GM12875 (cell line): ENCODE data around the gene METTL15.
A peak's percentile ranks its signal among the peaks of the same experiment; 100 is the strongest.
"Not testable (repeated sequence)": the region's sequence is repeated elsewhere in the genome, so short reads cannot be mapped to it uniquely, and the experiment has no call there.

Source experiments
- H3K4me3 ChIP-seq: one replicate; pipeline ENCODE4 v1.5.1; 2011; ENCODE audit warnings: low read depth, low read length, control low read depth
- TF ChIP-seq, protein P1 (sequence below): IDR thresholded peaks from 2 replicates; pipeline ENCODE4 v1.5.1; 2011; ENCODE audit warnings: low read depth, mild to moderate bottlenecking, control low read depth, inconsistent platforms, low read length, moderate library complexity, borderline replicate concordance; ENCODE audit not compliant: insufficient read depth

The METTL15 gene, protein sequence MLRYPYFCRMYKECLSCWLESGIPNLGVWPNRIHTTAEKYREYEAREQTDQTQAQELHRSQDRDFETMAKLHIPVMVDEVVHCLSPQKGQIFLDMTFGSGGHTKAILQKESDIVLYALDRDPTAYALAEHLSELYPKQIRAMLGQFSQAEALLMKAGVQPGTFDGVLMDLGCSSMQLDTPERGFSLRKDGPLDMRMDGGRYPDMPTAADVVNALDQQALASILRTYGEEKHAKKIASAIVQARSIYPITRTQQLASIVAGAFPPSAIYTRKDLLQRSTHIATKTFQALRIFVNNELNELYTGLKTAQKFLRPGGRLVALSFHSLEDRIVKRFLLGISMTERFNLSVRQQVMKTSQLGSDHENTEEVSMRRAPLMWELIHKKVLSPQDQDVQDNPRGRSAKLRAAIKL

DNA sequence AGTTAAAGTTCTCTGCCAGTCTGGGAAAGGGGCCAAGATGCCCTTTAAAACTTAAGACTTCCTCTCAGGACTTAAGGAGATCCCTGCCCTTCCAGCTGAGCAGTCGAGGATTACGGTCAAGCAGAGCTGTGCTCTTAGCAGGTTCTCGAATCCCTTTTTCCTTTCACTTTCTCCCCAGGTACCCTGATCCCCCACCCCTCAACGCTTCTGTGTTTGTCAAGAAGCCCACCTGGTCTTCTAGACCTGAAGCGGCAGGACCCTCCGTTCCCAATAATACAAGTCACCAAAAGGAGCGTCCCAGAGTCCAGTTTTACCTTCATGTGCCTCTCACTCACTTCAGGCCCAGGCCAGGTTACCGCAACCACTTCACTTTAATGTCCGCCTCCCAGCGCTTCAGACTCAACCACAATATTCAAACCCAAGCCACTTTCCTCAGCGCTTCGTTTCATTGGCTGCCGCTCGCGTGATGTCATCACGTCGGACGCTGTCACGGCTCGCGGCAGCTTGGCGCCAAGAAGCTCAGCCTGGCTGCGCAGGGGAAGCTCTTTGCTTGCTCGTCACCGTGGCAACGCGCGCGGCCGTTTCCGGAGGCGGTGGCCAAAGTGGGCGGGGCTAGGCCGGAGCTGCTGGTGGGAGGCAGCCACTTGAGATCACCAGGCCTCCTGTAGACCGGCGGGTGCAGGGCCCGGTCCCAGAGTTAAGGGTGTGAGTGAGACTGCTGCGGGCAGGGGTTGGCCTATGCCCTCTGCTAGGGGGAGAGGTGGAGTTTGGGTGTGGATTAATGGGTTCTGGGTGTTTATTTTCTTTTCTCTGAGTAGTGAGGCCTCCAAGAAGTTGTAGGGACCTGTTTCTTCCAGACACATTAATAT lies at the start of gene METTL15, which contains the start of gene KIF18A:
Gene METTL15, plus strand, starts transcription at position 639 of the 869 bp plus-strand sequence. CDS start 4,947 bp downstream, outside the sequence.
Gene KIF18A, minus strand, starts transcription at position 407 of the 869 bp plus-strand sequence. CDS start 10,209 bp downstream, outside the sequence.
- TF ChIP-seq, protein P1, sequence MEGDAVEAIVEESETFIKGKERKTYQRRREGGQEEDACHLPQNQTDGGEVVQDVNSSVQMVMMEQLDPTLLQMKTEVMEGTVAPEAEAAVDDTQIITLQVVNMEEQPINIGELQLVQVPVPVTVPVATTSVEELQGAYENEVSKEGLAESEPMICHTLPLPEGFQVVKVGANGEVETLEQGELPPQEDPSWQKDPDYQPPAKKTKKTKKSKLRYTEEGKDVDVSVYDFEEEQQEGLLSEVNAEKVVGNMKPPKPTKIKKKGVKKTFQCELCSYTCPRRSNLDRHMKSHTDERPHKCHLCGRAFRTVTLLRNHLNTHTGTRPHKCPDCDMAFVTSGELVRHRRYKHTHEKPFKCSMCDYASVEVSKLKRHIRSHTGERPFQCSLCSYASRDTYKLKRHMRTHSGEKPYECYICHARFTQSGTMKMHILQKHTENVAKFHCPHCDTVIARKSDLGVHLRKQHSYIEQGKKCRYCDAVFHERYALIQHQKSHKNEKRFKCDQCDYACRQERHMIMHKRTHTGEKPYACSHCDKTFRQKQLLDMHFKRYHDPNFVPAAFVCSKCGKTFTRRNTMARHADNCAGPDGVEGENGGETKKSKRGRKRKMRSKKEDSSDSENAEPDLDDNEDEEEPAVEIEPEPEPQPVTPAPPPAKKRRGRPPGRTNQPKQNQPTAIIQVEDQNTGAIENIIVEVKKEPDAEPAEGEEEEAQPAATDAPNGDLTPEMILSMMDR = no peak
- peak within 1 kb of the TSS; percentile 85 for H3K4me3 ChIP-seq

DNA sequence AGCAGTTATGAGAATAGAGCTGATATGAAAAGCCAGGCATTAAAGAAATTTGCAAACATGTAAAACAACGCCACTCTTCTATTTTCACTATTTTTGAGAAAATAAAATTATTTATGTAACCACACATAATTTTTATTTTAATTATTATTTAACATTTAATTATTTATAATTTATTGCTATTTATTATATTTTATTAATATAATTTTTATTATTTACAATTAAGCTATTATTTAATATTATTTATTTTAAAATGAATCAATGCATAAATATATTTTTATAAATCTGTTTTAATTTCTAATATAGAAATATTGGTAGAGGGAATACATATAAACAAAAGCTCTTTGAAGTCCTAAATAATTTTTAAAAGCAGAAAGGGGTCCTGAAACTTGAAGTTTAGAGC lies 36.9 kb upstream of the METTL15 start:
- TF ChIP-seq, protein P1 = no peak

DNA sequence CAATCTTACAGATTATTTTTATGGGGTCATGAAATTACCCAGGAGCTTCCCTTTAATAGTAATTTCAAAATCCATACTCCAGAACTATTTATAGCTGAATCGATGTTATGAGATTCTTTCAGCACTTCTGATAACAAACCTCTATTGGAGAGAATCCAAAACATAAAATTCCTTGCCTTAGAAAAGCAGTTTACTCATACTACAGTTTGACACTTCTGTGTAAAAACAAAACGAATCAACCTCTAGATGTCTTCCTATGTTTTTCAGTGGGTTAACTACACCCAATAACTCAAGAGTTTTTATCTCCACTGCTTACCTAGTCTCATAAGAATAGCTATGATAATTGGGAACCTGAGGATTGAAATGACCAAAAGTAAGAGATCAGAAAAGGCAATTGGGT lies 35.9 kb upstream of the METTL15 start:
- H3K4me3 ChIP-seq = no peak overlapping the region
- TF ChIP-seq, protein P1 = no peak

More for the DNA sequence above, 36.9 kb upstream of the METTL15 start:
- H3K4me3 ChIP-seq = no peak overlapping the region

DNA sequence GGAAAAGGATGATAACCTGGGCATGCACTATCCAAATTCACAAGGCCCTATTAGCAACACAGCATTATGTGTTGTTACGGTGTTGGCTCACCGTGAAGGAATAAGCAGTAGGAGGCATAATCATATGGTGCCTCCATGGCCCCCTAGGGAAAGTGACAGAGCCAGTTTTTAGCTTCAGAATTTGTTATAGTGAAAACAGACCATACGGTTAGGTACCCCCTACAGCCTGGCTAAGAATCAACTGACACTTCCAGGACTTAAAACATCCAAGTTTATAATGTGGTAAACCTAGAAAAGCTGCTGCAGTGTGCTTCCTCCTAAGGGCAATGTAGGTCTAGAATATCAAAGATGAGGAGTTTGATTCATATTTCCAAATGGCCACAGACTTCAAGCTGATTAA lies 30.7 kb upstream of the METTL15 start:
- no peak overlapping the region for H3K4me3 ChIP-seq
- TF ChIP-seq, protein P1 = no peak

DNA sequence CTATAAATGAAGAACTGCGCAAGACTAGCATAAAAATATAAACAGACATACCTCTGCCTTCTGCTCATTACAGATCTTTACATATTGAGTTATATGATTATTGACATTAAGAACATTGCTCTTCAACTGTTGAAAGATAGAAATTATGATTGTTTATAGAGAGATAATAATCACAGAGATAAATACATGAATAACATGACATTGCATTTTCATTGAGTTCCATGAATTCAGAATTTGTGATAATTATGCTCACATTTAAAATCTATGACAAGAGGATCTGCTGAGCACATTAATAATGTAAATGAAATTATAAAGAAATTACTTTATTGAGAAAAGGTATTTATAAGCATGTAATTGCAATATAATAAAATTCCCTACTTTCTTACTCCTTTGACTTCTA lies 25.1 kb upstream of the METTL15 start:
- H3K4me3 ChIP-seq = no peak overlapping the region
- TF ChIP-seq, protein P1 = no peak

DNA sequence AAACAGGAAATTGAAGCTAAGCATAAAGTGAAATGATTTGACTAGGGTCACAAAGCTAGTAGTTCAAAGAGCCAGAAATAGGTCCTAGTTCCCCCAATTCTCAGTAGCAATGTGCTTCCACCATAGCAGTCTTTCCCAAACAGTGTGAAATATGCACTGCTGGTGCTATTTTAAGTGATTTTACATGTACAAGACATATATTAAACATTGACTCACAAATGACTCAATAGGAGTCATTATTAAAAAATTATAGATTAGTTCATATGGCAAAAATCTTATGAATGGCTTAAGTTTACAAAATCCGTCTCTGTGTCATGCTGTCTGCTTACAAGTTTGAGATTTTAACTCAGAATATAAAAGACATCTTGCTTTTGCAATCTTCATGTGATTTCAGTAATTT lies 21.6 kb upstream of the METTL15 start:
- H3K4me3 ChIP-seq = no peak overlapping the region
- TF ChIP-seq, protein P1 = no peak

DNA sequence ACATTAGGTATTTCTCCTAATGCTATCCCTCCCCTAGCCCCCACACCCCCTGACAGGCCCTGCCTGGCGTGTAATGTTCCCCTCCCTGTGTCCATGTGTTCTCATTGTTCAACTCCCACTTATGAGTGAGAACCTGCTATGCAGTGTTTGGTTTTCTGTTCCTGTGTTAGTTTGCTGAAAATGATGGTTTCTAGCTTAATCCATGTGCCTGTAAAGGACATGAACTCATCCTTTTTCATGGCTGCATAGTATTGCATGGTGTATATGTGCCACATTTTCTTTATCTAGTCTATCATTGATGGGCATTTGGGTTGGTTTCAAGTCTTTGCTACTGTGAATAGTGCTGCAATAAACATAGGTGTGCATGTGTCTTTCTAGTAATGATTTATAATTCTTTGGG lies 21.0 kb upstream of the METTL15 start:
- not testable (repeated sequence) for H3K4me3 ChIP-seq

DNA sequence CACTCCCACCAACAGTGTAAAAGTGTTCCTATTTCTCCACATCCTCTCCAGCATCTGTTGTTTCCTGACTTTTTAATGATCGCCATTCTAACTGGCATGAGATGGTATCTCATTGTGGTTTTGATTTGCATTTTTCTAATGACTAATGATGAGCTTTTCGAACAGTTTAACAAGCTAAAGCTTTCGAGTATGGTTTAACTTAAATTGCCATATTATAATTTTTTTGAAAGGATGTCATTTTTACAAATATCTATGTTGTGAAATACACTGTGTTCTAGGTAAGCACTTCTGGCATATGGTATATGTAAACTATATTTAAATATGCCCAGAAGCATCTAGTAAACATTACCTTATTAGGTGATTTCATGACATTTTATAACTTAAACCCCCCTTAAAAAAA lies 20.5 kb upstream of the METTL15 start:
- H3K4me3 ChIP-seq = not testable (repeated sequence)
